ENCODE measurements around the gene EPHA3. TPM values are rescaled to one million over a fixed set of nuclear protein-coding genes. Genes with fewer than 3 reads are reported as not detected.

Gene EPHA3
- polyA plus RNA-seq, 1 donor from 2014 or later, result 33.0 TPM

DNA sequence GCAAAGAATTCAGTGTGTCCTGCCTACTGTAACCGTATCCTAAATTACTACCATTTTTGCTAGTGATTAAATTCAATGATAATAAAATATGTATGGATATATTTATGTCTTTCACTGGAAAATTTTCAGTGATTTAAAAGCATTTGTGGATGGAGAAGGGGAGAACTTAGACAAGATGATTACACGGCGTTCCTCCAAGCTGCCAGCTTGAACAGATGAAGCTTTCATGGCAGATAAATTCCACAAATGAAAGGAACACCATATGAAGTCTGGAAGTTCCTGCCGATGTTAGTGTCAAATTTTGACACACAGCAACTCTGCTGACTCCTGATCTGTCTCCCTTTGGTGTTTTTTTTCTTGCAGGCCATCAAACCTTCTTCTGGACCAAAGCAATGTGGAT, 364.7 kb downstream of the EPHA3 start:
- H3K4me2 ChIP-seq (ENCODE audit: low read length), result no peak overlapping the region
- H3F3A ChIP-seq (ENCODE audit: insufficient read depth, low read length, poor library complexity, severe bottlenecking), result no peaks in the 10 kb centered on the region
- H3K9me3 ChIP-seq (ENCODE audit: low read length), result no peaks in the 10 kb centered on the region
- H2AFZ ChIP-seq (ENCODE audit: low read depth, low read length), result no peak overlapping the region
- H3K27me3 ChIP-seq (ENCODE audit: insufficient read depth, low read depth, low read length), result no peaks in the 10 kb centered on the region
- H3K27ac ChIP-seq (ENCODE audit: low read length), result peak overlapping the region; percentile 44
- H3K9me2 ChIP-seq (ENCODE audit: insufficient read depth, low read length), result no peaks in the 10 kb centered on the region
- no peaks in the 10 kb centered on the region for H4K20me1 ChIP-seq (ENCODE audit: insufficient read depth)
- H3K9ac ChIP-seq (ENCODE audit: low read length), result no peak overlapping the region
- TF ChIP-seq EP300 (conservative IDR thresholded peaks at IDR 0.05; ENCODE audit: poor library complexity, severe bottlenecking), result peak; percentile 96
- TF ChIP-seq, protein P1, sequence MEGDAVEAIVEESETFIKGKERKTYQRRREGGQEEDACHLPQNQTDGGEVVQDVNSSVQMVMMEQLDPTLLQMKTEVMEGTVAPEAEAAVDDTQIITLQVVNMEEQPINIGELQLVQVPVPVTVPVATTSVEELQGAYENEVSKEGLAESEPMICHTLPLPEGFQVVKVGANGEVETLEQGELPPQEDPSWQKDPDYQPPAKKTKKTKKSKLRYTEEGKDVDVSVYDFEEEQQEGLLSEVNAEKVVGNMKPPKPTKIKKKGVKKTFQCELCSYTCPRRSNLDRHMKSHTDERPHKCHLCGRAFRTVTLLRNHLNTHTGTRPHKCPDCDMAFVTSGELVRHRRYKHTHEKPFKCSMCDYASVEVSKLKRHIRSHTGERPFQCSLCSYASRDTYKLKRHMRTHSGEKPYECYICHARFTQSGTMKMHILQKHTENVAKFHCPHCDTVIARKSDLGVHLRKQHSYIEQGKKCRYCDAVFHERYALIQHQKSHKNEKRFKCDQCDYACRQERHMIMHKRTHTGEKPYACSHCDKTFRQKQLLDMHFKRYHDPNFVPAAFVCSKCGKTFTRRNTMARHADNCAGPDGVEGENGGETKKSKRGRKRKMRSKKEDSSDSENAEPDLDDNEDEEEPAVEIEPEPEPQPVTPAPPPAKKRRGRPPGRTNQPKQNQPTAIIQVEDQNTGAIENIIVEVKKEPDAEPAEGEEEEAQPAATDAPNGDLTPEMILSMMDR (IDR thresholded peaks at IDR 0.05; ENCODE audit: poor library complexity, severe bottlenecking), result no peak
- TF ChIP-seq SMC3 (conservative IDR thresholded peaks at IDR 0.05; ENCODE audit: poor library complexity), result no peak
- TF ChIP-seq POLR2AphosphoS5 (IDR thresholded peaks at IDR 0.05), result peak; percentile 66
- TF ChIP-seq TAF1 (IDR thresholded peaks at IDR 0.05; ENCODE audit: low read depth), result no peak
- TF ChIP-seq RAD21 (conservative IDR thresholded peaks at IDR 0.05), result peak; percentile 26
- TF ChIP-seq, protein P2, sequence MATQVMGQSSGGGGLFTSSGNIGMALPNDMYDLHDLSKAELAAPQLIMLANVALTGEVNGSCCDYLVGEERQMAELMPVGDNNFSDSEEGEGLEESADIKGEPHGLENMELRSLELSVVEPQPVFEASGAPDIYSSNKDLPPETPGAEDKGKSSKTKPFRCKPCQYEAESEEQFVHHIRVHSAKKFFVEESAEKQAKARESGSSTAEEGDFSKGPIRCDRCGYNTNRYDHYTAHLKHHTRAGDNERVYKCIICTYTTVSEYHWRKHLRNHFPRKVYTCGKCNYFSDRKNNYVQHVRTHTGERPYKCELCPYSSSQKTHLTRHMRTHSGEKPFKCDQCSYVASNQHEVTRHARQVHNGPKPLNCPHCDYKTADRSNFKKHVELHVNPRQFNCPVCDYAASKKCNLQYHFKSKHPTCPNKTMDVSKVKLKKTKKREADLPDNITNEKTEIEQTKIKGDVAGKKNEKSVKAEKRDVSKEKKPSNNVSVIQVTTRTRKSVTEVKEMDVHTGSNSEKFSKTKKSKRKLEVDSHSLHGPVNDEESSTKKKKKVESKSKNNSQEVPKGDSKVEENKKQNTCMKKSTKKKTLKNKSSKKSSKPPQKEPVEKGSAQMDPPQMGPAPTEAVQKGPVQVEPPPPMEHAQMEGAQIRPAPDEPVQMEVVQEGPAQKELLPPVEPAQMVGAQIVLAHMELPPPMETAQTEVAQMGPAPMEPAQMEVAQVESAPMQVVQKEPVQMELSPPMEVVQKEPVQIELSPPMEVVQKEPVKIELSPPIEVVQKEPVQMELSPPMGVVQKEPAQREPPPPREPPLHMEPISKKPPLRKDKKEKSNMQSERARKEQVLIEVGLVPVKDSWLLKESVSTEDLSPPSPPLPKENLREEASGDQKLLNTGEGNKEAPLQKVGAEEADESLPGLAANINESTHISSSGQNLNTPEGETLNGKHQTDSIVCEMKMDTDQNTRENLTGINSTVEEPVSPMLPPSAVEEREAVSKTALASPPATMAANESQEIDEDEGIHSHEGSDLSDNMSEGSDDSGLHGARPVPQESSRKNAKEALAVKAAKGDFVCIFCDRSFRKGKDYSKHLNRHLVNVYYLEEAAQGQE (IDR thresholded peaks at IDR 0.05; ENCODE audit: borderline replicate concordance), result peak; percentile 92
- no peak for TF ChIP-seq MXI1 (conservative IDR thresholded peaks at IDR 0.05; ENCODE audit: poor library complexity, severe bottlenecking)
- TF ChIP-seq EZH2 (IDR thresholded peaks at IDR 0.05; ENCODE audit: borderline replicate concordance, insufficient read depth, low read length, poor library complexity, severe bottlenecking), result no peak
- H3K4me3 ChIP-seq (ENCODE audit: low read length), result peak overlapping the region; percentile 25
- H3K79me2 ChIP-seq (replicated peaks; ENCODE audit: insufficient read depth, low read length), result no peaks in the 10 kb centered on the region
- no peaks in the 10 kb centered on the region for H3K36me3 ChIP-seq (ENCODE audit: insufficient read depth, low read length)

DNA sequence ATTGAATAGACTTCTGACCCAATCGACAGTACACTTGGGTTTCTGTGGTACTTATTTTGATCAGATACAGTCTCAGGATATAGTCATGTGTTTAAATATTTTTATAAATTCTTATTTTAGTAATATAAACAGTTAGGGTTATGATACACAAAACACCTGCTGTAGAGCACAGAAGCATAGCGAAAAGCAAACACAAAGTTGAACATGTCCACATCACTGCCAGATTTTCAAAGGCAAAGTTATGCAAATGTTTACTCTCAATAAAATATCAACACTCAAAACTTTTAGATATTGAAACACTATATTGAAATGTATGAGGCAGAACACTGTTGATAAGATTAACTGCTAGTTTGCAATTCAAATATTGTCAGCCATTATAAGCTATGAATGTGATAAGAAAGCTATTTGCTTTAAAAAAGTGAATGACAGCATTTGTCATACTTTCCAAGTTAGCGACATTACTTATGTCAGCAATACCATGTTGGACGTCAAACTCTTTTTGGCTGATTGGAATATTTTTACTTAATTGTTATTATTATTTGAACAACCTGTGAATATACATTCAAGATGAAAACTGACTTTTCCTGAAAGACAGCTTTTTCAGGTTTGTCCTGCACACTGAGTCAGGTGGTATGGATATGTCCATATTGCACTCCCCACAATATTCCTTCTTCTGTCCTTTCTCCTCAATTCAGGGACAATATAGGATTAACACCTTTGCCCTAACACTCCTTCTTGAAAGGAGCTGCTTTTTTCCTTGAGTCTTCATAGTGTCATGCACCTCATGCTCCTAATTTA, 367.1 kb downstream of the EPHA3 start:
- H3K9me2 ChIP-seq (ENCODE audit: insufficient read depth, low read length), result no peaks in the 10 kb centered on the region
- no peak overlapping the region for H3K4me2 ChIP-seq (ENCODE audit: low read length)
- H2AFZ ChIP-seq (ENCODE audit: low read depth, low read length), result no peak overlapping the region
- no peaks in the 10 kb centered on the region for H3K79me2 ChIP-seq (replicated peaks; ENCODE audit: insufficient read depth, low read length)
- no peak overlapping the region for H3K4me3 ChIP-seq (ENCODE audit: low read length)
- no peak overlapping the region for H3K9ac ChIP-seq (ENCODE audit: low read length)
- no peak for TF ChIP-seq POLR2AphosphoS5 (IDR thresholded peaks at IDR 0.05)
- TF ChIP-seq, protein P1 (IDR thresholded peaks at IDR 0.05; ENCODE audit: poor library complexity, severe bottlenecking), result no peak
- no peak for TF ChIP-seq RAD21 (conservative IDR thresholded peaks at IDR 0.05)
- TF ChIP-seq TAF1 (IDR thresholded peaks at IDR 0.05; ENCODE audit: low read depth), result no peak
- H4K20me1 ChIP-seq (ENCODE audit: insufficient read depth), result no peaks in the 10 kb centered on the region
- no peaks in the 10 kb centered on the region for H3K27me3 ChIP-seq (ENCODE audit: insufficient read depth, low read depth, low read length)
- H3K27ac ChIP-seq (ENCODE audit: low read length), result no peak overlapping the region
- H3F3A ChIP-seq (ENCODE audit: insufficient read depth, low read length, poor library complexity, severe bottlenecking), result no peaks in the 10 kb centered on the region
- no peaks in the 10 kb centered on the region for H3K36me3 ChIP-seq (ENCODE audit: insufficient read depth, low read length)
- H3K9me3 ChIP-seq (ENCODE audit: low read length), result no peaks in the 10 kb centered on the region
